ENCODE results near the gene FUCA1. TPM values are rescaled to one million over a fixed set of nuclear protein-coding genes. Genes with fewer than 3 reads are reported as not detected.
A peak's percentile ranks its signal among the peaks of the same experiment; 100 is the strongest.
"Not testable (repeated sequence)": the region's sequence is repeated elsewhere in the genome, so short reads cannot be mapped to it uniquely, and the experiment has no call there.

FUCA1 gene
- total RNA-seq, 4 donors from 2014 or later = 8.1 to 15.4 (median 12.4) TPM

- intact Hi-C loops (cut with DNase I; ENCODE audit: low total_unique reads) (no loop called here), in situ Hi-C loops (cut with MboI; ENCODE audit: low sequenced_read_pairs in 4 of 4) (no loop called here)
- Histone ChIP-seq H3K4me3 (peak overlapping the region in 3 of 4 donors; percentile 32 to 48 (median 34)), H3K9me3 (no peaks in the 10 kb centered on the region), H3K4me1 (peaks cover 3 to 6% of the 10 kb centered on the region in 2 donors), H3K36me3 (no peaks in the 10 kb centered on the region), H3K27me3 (no peaks in the 10 kb centered on the region), H3K27ac (peak overlapping the region in 1 of 4 donors; percentile 44)
- TF ChIP-seq POLR2A (IDR thresholded peaks at IDR 0.05) (no peak), CTCF (IDR thresholded peaks at IDR 0.05 in 4 of 5, conservative IDR thresholded peaks at IDR 0.05 in 1 of 5) (no peak)
- DNase-seq (no peak), ATAC-seq (peak in 1 of 2 donors; percentile 24)
Observed at GRCh38 chr1:23837908-23838307, 30.2 kb downstream of the FUCA1 start.

GRCh38 chr1:23836037-23836436 lies 32.1 kb downstream of the FUCA1 start:
- H3K27ac ChIP-seq = no peak overlapping the region
- DNase-seq = no peak
- intact Hi-C loops (cut with DNase I; ENCODE audit: low total_unique reads) = no loop called here
- TF ChIP-seq CTCF (IDR thresholded peaks at IDR 0.05 in 4 of 5, conservative IDR thresholded peaks at IDR 0.05 in 1 of 5) (no peak), POLR2A (IDR thresholded peaks at IDR 0.05) (no peak)
- H3K4me3 ChIP-seq = no peak overlapping the region
- no peaks in the 10 kb centered on the region for H3K27me3 ChIP-seq
- H3K4me1 ChIP-seq = peaks cover 3 to 6% of the 10 kb centered on the region in 2 donors
- in situ Hi-C loops (cut with MboI; ENCODE audit: low sequenced_read_pairs in 4 of 4) = no loop called here
- no peaks in the 10 kb centered on the region for H3K9me3 ChIP-seq
- ATAC-seq = no peak
- no peaks in the 10 kb centered on the region for H3K36me3 ChIP-seq

GRCh38 chr1:23834156-23834555 lies 33.9 kb downstream of the FUCA1 start:
- ATAC-seq; DNase-seq; H3K4me1 ChIP-seq; H3K27ac ChIP-seq; H3K27me3 ChIP-seq; H3K36me3 ChIP-seq; H3K9me3 ChIP-seq; in situ Hi-C loops (cut with MboI; ENCODE audit: low sequenced_read_pairs in 4 of 4); H3K4me3 ChIP-seq; intact Hi-C loops (cut with DNase I; ENCODE audit: low total_unique reads): not testable (repeated sequence)

GRCh38 chr1:23827717-23828116 lies 40.4 kb downstream of the FUCA1 start:
- Histone ChIP-seq H3K9me3 (no peaks in the 10 kb centered on the region), H3K4me3 (no peak overlapping the region), H3K4me1 (peaks cover 12 to 15% of the 10 kb centered on the region in 2 donors), H3K27me3 (no peaks in the 10 kb centered on the region), H3K27ac (no peak overlapping the region), H3K36me3 (no peaks in the 10 kb centered on the region)
- in situ Hi-C loops (cut with MboI; ENCODE audit: low sequenced_read_pairs in 4 of 4) (no loop called here), intact Hi-C loops (cut with DNase I; ENCODE audit: low total_unique reads) (loop anchor here (5.0 kb wide), 1 partner anchor 40 kb away; the partner anchor contains the start of gene FUCA1)
- TF ChIP-seq CTCF (IDR thresholded peaks at IDR 0.05 in 4 of 5, conservative IDR thresholded peaks at IDR 0.05 in 1 of 5) = no peak
- no peak for TF ChIP-seq POLR2A (IDR thresholded peaks at IDR 0.05)
- no peak for DNase-seq
- ATAC-seq = no peak

GRCh38 chr1:23826590-23826989 lies 41.5 kb downstream of the FUCA1 start:
- H3K27me3 ChIP-seq; H3K27ac ChIP-seq; ATAC-seq; H3K4me3 ChIP-seq; H3K9me3 ChIP-seq; in situ Hi-C loops (cut with MboI; ENCODE audit: low sequenced_read_pairs in 4 of 4); DNase-seq; H3K36me3 ChIP-seq: not testable (repeated sequence)
- intact Hi-C loops (cut with DNase I; ENCODE audit: low total_unique reads) = loop anchor here (5.0 kb wide), 1 partner anchor 41 kb away; the partner anchor contains the start of gene FUCA1
- peaks cover 12 to 15% of the 10 kb centered on the region in 2 donors for H3K4me1 ChIP-seq
